ENCODE data around the gene EPS8L2. TPM values are rescaled to one million over a fixed set of nuclear protein-coding genes. Genes with fewer than 3 reads are reported as not detected.

EPS8L2 gene
- total and polyA plus RNA-seq, 9 of the 15 experiments (the other 6 are each of a cell fraction or from before 2014, with no cell fraction given): 0.75 to 17.0 (median 3.7) TPM

GRCh38 chr11:665704-666281, 40.2 kb upstream of the EPS8L2 start (continued):
- no peak for TF ChIP-seq HEY1 (CRISPR knock-in tag; IDR thresholded peaks at IDR 0.05; ENCODE audit: borderline replicate concordance)
- peak; percentile 73 for TF ChIP-seq DPF2 (IDR thresholded peaks at IDR 0.05)
- TF ChIP-seq ARID2 (IDR thresholded peaks at IDR 0.05): no peak
- 0 out of 2 replicates have a peak, but pooled peaks have one; percentile 27 for TF ChIP-seq BRD4 (IDR thresholded peaks at IDR 0.05)
- peak; percentile 47; the same call in 1 of the 2 replicates for TF ChIP-seq VEZF1 (CRISPR knock-in tag; IDR thresholded peaks at IDR 0.05)
- no peak for TF ChIP-seq SMAD1 (IDR thresholded peaks at IDR 0.05; ENCODE audit: low read depth, low read length, partially characterized antibody)
- TF ChIP-seq CREBBP (IDR thresholded peaks at IDR 0.05; ENCODE audit: low read depth, low read length): no peak
- no peak; the same call in 1 of the 2 replicates for TF ChIP-seq TEAD2 (tag; IDR thresholded peaks at IDR 0.05)
- TF ChIP-seq REST (IDR thresholded peaks at IDR 0.05; ENCODE audit: borderline replicate concordance): no peak
- no peak for TF ChIP-seq REST (CRISPR knock-in tag; IDR thresholded peaks at IDR 0.05; ENCODE audit: low read depth)
- TF ChIP-seq PHB (CRISPR knock-in tag; IDR thresholded peaks at IDR 0.05): 0 out of 2 replicates have a peak, but pooled peaks have one; percentile 77
- TF ChIP-seq BDP1 (IDR thresholded peaks at IDR 0.05; ENCODE audit: insufficient read depth, insufficient read length): no peak
- TF ChIP-seq RHOXF2B (CRISPR knock-in tag; conservative IDR thresholded peaks at IDR 0.05): no peak
- TF ChIP-seq TRIM24 (IDR thresholded peaks at IDR 0.05): peak in 1 of 2 experiments; percentile 62; a peak in 2 of 4 replicates
- peak; percentile 69 for TF ChIP-seq LEF1 (IDR thresholded peaks at IDR 0.05)
- no peak for TF ChIP-seq CREB1 (IDR thresholded peaks at IDR 0.05)
- TF ChIP-seq CREB1 (CRISPR knock-in tag; IDR thresholded peaks at IDR 0.05): no peak
- TF ChIP-seq MCM3 (IDR thresholded peaks at IDR 0.05): no peak
- no peak for TF ChIP-seq RAD21 (CRISPR knock-in tag; conservative IDR thresholded peaks at IDR 0.05 in 1 of 2, IDR thresholded peaks at IDR 0.05 in 1 of 2)
- TF ChIP-seq TAF7 (tag; IDR thresholded peaks at IDR 0.05): no peak
- no peak for TF ChIP-seq ZNF174 (CRISPR knock-in tag; IDR thresholded peaks at IDR 0.05)
